ENCODE measurements around the gene TNIK. TPM values are rescaled to one million over a fixed set of nuclear protein-coding genes. Genes with fewer than 3 reads are reported as not detected.

Gene TNIK
- polyA plus RNA-seq, 1 donor = 19.2 TPM

DNA sequence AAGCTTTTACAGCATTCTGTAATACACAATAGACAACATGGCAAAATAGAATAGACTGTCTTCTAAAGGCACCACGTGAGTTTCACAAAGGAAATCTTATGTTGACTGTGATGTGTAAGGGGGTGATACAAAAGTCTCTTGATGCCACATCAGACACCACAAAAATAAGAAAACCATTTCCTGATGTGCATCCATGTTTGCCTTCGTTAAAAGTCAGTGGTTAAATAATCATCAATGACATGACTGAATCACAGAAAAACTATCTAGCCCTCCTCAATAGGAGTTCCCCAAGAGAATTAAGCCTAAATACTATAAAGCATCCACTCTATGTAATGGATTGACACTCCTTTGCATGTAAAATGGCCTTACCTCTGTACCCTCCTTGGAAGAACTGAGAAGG is 235.0 kb downstream of the TNIK start:
- DNase-seq = no peak

DNA sequence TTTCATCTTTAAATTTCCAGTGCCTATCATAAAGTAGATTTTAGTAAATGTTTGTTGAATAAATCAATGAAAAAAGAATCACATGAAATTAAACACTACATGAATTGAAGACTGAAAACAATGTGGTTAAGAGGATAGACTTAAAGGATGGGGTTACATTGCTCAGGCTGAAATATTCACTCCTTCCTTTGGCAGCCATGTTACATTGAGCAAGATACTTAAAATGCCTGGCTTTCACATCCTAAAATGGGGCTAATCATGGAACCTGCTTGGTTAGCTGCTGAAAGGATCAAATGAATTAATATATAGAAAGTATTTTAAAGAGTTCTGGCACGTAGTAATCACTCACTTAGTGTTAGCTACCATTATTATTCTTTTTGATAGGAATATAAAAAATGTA is 236.8 kb downstream of the TNIK start:
- no peak for DNase-seq

DNA sequence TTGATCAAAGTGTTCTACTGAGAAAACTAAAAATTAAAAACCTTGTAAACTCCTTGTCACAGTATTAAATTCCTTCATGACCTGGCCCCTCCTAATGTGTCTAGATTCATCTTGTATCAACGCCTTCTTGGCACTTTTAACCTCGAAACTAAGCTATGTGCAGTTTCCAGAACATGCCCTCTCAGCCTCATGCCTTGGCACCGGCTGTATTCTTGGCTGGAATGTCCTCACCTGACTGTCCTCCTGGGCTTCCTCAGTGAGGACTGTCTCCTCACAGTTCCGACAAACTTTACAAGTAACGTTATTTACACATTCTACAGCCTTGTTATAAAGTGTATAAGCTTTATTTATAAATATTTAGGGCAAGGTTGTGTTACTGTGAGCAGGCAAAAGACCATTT is 237.2 kb downstream of the TNIK start:
- no peak for DNase-seq

DNA sequence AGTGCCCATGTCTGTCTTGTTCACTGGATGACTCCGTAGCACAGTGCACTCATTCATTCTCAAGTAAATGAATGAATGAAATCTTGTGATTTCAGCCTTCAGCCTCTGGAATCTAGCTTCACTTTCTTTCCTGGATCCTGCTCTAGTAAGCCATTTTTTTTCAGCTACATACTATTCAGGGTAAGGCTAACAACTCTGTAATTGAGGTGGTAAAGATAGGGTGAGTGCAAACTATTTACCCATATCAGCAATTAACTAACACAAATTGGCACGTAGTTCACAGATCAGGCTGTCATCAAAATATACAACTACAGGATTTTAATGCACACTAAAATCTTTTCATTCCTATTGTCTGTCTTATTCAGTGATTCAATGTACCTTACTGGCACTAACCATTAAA is 238.6 kb downstream of the TNIK start:
- DNase-seq = no peak

DNA sequence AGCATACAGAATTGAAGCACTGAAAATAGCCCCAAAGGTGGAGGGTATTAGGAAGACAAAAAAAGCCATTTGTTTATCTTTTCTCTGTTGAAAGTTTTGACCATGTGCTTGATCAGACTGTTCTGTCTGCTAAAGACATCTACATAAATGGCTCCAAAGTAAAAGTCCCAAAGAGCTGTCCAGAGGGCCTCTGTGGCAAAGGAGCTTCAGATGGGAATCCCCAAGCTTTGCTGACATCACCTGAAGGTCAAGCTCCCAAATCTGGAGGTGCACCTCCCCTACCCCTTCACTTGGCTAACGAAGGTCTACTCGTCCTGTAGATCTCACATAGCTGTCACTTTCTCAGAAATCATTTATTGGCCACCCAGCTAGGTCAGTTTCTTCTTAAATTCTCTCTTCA is 239.1 kb downstream of the TNIK start:
- DNase-seq = no peak

DNA sequence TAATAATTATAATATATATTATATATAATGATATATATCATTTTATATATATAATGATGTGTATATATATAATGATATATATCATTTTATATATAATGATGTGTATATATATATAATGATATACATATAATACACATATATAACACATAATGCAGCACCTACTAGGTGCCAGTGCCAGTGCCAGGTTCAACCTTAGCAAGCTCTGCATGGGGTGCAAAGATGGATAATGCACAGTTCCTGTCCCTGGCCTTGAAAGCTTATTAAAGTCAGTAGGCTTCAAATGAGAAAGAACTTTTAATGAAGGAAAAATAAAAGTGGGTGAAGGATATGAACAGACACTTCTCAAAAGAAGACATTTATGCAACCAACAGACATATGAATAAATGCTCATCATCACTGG is 240.9 kb downstream of the TNIK start:
- no peak for DNase-seq

DNA sequence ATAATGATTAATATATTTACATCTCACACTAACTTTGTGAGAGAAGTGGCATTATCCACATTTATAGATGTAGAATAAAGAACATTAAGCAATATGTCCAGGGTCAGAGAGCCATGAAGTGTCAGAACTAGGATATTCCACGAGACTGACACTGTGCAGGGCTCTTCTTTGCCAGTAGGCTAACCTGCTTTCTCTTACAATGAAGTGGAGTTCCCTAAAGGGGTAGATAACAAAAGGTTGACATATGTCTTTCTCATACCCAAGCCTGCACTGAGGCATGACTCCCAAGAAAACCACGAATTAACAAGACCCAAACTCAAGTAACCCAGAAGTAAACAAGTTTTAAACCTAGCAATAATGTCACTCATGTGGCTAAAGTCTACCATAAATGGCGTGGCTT is 242.1 kb downstream of the TNIK start:
- DNase-seq = no peak

DNA sequence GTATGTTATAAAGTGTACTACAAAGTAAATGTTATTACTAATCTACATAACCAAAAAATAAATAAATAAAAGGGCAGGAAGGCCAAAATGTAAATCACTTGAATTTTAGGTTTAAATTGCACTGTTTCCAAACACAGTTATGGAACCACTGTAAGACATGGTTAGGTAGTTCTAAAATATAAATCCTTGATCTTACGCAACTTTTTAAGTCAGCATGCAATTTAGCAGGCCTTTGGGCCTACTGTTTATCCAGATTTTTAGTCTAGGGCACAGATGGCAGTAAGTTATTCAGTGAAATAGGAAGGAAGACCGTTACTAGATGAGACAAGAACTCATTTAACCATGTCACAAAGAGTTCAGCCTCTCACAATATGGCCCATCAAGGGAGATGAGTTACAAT is 246.3 kb downstream of the TNIK start:
- DNase-seq = no peak

DNA sequence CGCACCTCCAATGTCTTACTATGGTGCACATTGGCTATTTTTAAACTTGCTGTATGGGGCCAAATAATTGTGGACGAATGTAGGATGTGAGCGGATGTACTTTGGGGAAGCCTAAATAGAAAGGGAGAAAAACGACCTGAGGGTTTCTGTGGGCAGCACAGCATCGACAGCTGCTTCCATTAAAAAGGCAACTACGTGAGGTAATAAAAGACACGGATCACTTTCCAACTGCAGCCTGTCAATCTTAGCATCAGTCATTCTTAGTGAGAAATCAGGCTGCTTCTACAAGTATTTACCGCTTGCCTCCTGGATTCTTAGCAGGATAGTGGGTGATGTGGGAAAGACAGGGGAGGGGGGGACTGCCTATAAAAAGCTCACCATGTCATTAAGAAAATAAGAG is 247.0 kb downstream of the TNIK start:
- DNase-seq = no peak

DNA sequence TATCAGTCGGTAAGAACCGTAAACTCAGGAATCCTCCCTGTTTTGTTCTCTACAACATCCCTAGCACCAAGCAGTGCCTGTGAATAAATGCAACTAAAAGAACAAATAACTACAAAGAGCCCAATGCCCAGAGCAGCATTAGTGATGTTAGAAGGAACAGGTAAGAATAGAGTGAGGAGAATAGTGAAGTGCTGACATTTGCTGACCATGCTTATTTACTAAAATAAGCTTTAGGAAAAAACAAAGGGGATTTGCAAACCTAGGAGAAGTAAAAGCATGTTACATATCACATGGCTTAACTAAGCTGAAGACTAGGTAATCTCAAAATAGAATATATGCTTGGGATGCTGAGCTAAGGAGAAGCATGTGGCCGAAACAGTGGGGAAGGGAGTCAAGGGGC is 247.6 kb downstream of the TNIK start:
- DNase-seq = no peak

DNA sequence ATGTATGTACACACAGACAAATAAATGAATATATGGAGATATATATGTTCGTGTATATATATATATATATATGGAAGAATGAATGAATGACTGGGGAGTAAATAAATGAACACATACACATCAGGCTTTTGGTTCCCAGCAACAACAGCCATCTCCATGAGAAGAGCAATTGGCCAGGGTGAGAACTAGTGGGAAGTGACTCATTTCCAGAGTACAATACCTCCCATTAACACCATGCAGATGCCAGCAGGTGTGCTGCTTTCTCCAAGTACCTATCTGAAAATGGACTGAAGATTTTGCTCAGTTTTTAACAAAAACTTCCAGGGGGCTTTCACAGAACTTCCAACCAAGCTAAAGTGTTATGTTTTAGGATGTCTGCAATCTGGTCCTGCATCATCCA is 253.9 kb downstream of the TNIK start:
- no peak for DNase-seq

DNA sequence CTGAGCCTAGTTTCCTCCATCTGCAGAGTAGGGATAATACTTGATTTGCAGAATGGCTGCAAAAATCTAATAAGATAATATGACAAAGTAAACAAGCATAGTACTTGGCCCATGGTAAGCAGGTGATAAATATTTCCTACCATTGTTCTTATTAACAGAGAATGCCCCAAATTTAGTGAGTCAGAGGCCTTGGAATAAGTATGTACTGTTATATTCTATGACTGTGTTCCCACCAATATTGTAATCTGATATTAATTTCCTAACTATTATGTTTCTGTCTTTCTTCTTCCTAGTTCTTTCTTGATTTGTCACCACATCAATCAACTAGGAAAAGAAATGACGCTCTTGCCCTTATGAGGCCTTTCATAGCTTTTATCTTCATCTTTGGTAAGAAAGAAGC is 255.3 kb downstream of the TNIK start:
- no peak for DNase-seq

DNA sequence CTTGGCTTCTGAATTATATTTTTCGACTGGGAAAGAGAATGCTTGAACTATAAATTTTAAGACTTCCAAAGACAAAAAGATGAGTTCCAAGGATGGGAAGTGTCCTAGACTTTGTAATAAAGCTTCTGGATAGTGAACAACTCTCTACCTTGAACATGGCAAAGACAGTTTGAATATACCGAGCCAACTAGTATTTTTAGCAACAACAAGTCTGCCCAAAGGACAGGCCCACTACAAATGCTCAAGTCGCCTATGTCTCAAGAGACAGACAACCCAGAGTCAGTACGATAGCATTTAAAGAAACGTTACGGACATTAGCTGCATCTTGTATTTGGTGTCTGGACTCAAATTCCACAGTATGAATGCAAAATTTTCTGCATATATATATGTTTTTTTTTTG is 258.4 kb downstream of the TNIK start:
- DNase-seq = no peak

DNA sequence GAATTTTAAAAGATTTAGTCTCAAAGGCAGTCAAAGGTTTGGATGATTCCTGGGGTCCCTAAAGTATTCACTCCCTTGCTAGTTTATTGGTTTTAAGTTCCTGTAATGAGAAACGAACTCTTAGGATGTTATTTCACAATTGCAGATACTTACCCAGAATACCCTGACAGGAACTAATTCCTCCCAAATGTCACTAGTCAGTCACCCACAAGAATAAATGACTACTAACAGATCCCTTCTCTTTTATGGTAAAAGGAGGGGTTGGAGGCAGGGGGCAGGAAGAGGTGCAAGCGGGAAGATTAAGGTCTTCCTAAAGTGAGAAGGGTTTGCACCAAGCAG is 259.5 kb downstream of the TNIK start:
- no peak for DNase-seq

DNA sequence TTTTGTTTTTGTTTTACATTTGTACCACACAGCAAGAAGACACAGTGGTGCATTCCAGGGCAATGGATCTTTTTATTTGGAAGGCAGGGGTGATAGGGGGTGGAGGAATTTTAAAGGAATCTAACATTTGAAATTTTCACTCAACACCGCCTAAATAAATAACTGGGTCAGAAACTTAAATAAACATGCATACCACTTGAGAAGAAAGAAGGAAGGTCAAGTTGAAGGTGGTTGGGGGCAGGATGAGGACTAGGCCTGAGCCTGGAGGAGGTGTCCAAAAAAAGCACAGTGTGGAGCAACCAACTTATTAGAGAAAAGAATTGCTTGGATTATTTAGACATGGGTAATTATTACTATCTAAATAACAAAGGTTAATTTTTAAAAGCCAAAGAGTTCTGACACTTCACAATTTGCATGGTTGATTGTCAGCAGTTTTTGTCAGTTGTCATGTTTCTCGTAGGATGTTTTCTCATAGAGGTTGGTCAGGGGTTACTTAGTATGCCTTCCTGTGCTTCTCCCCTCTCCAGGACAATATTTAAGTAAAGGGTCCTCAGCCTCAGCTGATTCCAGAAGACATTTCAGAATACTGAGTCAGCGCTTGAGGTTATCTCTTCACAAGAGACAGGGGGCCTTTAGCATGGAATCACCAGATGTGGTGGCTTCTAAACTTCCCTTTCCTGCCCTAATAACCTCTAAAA is 260.0 kb downstream of the TNIK start:
- DNase-seq = no peak

DNA sequence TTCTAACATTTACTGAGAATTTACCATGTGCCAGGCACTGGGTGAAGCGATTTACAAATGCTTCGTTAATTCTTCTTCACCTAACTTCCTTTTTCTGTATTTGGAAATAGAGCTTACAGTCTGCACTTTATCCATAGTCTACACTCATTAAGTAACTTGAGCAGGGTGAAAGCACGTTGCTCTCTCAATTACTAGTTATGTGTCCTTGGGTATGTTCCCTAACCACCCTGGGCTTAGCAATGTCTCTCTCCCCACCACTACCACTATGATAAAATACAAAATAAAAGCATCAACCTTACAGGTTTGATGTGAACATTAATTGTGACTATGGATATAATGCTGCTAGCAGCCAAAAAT is 260.8 kb downstream of the TNIK start:
- no peak for DNase-seq

DNA sequence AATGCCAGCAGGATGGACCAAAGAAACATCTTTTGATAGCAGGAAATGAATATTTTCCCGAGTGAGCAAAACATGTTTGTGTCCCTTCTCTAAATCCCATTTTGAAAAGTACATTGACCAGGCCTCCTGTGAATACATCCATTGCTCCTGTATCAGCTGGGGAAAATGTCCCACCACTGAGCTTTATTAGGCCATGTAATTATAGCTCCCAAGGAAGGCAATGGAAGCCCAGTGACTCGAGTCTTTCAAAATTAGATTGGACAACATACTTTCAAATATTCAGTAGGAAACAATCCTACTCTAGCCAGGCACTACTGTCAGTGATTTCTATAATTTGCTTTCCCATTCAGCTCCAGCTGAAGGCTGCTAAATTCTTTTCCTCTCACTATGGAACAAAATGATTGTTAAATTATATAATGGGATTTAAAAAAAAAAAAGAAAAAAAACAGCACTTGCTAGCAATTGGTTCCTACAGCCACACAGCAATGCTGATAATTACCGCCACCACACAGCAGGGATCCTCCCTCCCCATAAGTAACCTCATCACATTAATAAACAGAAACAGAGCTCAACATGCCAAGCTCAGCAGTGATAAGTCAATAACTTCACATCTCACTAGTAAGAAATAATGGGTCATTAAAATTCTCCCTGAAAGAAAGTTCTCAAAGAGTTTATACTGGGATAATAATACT is 261.3 kb downstream of the TNIK start:
- no peak for DNase-seq

DNA sequence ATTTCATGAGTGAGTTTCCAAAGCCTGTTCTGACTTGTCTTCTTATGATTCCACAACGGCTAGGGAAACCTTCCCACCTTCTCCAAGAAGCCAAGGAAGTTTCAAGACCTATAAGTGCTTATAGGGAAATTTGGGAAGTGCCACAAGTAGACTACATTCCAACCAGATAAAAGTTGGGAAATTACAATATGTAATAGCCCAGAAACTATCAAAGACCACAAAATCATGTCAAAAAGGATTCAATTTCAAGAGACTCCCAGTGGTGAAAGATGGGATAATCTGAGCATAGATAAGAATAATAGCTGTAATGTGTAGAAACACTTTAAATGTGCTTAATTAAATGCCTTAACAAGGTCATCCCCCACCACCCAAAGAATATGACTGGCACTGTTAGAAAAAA is 264.5 kb downstream of the TNIK start:
- no peak for DNase-seq

DNA sequence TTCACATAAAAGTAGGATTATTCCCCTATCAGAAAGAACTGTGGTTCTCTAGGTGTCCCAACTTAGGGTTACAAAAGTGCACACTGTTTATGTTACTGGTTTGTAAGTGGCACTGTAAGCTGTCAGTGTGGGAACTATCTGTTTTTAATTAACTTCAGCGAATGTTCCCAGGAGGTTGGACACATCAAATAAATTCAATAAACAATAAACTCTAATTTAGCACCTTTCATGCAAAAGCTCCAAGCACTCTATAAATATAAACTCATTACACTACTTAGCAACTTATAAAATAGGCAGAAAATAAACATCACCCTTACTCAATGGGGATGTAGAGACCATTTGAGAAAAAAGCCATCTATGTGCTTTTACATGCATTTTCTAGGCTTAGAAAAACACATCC is 265.2 kb downstream of the TNIK start:
- no peak for DNase-seq

DNA sequence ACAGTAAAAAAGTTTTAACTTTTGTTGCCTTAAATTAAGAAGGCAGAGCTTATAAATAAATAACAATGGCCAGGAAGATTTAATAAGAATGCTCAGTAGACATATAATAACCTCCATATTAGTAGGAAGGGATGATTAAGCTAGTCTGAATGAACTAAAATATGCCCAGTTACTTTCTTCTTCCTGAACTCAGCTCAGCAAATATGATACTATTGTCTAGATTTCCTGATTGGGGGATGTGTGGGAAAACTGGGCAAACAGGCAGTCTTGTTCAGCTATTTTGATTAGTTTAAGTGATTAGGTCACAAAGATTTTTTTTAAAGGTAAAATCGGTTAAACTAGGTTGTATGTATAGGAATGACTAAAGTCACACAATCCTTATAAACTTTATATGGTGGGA is 266.5 kb downstream of the TNIK start:
- no peak for DNase-seq

DNA sequence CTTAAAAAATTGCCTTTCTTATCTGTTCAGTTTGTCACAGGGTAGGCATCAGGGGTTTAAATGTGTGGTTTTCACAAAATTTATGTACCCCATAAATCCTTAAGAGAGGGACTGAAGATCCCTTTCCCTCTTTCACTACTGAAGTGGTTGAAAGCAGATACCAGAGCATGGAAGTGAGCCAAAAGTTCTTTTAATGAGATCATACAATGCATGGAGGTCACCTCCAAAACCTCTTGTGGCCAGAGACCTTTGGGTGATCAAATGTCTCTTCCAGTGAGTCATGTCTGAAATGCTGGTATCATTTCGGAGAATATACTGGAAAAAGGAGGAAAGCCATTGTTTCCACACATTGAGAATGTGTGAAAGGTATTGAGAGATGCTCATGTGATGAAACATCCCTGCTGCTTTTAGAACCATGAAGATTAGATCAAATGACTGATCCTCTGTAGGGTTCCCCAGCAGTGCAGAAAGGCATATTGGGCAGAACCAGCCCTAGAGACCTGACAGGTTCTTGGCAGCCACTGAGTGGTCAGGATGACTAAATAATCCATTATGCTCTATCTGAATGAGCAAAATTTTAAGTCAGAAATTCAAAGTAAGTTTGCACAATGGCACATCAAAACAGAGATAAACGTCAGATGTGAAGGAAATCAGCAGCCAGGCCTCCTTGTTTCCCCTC is 267.9 kb downstream of the TNIK start:
- DNase-seq = no peak

DNA sequence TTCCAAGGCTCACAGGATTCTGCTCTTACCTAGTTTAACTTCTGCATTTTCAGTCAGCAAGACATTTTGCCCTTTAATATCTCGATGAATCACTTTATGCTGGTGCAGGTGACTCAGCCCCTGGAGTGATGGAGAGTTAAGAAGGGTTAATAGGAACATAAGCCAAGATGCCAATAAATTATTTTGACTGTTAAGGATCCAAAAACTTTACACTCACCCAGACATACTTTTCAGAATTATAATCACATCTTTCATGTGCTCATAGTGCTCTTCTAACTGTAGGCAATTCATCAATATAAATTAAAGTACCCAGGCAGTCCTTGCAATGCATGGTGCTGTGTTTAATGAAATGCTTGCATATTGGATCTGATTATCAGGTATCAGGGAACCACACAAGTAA is 269.5 kb downstream of the TNIK start:
- no peak for DNase-seq

DNA sequence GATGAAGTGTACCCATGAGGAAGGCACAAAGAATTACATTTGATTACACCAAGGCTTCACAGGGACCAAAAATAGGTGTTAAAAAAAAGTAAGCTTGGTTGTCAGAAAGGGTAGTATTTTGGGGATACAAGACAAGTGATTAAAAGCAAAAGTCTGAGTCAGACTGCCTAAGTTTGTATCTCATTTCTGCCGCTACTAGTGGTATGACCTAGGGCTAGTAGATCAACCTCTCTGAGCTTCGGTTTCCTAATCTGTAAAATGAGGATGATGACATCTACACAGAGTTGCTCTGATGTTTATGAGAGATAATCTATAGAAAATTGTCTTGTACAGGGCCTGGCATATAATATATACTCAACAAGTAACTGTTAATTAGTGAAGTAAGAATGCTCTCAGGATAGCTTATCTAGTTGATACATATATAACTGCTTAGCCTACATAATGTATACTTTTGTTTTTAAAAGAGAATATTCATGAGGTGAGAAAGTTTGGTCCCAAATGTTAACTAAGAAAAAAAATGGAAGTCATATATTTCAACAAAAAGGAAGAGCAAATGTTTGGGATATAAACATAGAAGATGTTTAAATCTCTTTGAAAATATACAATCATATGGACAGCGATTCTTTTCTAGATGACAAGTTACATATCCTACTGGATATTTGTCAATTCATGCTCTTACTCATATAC is 270.7 kb downstream of the TNIK start:
- DNase-seq = no peak

All from left kidney (tissue), 2 donors.